Liver (tissue), 9 donors: ENCODE measurements around the gene CYP24A1. TPM values are rescaled to one million over a fixed set of nuclear protein-coding genes. Genes with fewer than 3 reads are reported as not detected.

ENCODE experiments used
- DNase-seq: peaks from one replicate; pipeline ENCODE4 v3.0.0-alpha.2; 2017; ENCODE audit warnings: low spot score
- H3K27ac ChIP-seq, 2 donors: one replicate each; pipeline ENCODE4 v1.7.0; 2013; ENCODE audit warnings: inconsistent platforms in 2 of 2, low read length in 2 of 2, control low read depth in 1 of 2, low read depth in 1 of 2, mild to moderate bottlenecking in 1 of 2
- H3K27me3 ChIP-seq, 4 donors: one replicate each; pipeline versions ENCODE4 v1.6.1 to v1.7.0; 2013; ENCODE audit warnings: low read length in 3 of 4, inconsistent platforms in 1 of 4, mild to moderate bottlenecking in 1 of 4, moderate library complexity in 1 of 4; ENCODE audit not compliant: control insufficient read depth in 4 of 4, insufficient read depth in 4 of 4
- H3K36me3 ChIP-seq, 4 donors: one replicate each; pipeline versions ENCODE4 v1.6.1 to v1.7.0; 2013; ENCODE audit warnings: low read length in 3 of 4, mild to moderate bottlenecking in 3 of 4, low read depth in 1 of 4, moderate library complexity in 1 of 4; ENCODE audit not compliant: control insufficient read depth in 4 of 4, insufficient read depth in 3 of 4
- H3K4me1 ChIP-seq, 4 donors: one replicate each; pipeline versions ENCODE4 v1.6.1 to v1.7.0; 2013; ENCODE audit warnings: low read length in 3 of 4, mild to moderate bottlenecking in 3 of 4, moderate library complexity in 1 of 4; ENCODE audit not compliant: control insufficient read depth in 4 of 4, insufficient read depth in 4 of 4
- H3K4me3 ChIP-seq, 3 donors: one replicate each; pipeline versions ENCODE4 v1.6.1 to v1.7.0; 2013; ENCODE audit warnings: low read length in 3 of 3, control low read depth in 1 of 3, low read depth in 1 of 3, mild to moderate bottlenecking in 1 of 3
- H3K9ac ChIP-seq, 2 donors: one replicate each; pipeline ENCODE4 v1.7.0; 2013; ENCODE audit warnings: low read length in 2 of 2, mild to moderate bottlenecking in 2 of 2, moderate library complexity in 2 of 2, control low read depth in 1 of 2, low read depth in 1 of 2
- H3K9me3 ChIP-seq, 4 donors: one replicate each; pipeline versions ENCODE4 v1.6.1 to v1.7.0; 2013; ENCODE audit warnings: low read length in 3 of 4; ENCODE audit not compliant: control insufficient read depth in 4 of 4
- ATF3 ChIP-seq: IDR thresholded peaks from 2 replicates; pipeline ENCODE4 v1.6.1; 2016; ENCODE audit warnings: antibody characterized with exemption
- CTCF ChIP-seq: fragments of 150-350 bp; IDR thresholded peaks from 2 replicates; pipeline ENCODE4 v1.5.1; 2017; ENCODE audit warnings: improper control_type of control experiment, low read depth, low read length; ENCODE audit not compliant: missing input control
- FOXA1 ChIP-seq: IDR thresholded peaks from 2 replicates; pipeline ENCODE4 v1.6.1; 2016; ENCODE audit warnings: antibody characterized with exemption
- FOXA2 ChIP-seq: IDR thresholded peaks from 2 replicates; pipeline ENCODE4 v1.6.1; 2016; ENCODE audit warnings: antibody characterized with exemption
- GABPA ChIP-seq, 2 donors: IDR thresholded peaks in 1 of 2; conservative IDR thresholded peaks in 1 of 2; 2 replicates each; pipeline ENCODE4 v1.6.1; 2016; ENCODE audit warnings: antibody characterized with exemption in 2 of 2, mild to moderate bottlenecking in 1 of 2, moderate library complexity in 1 of 2
- HNF4A ChIP-seq, 2 donors: conservative IDR thresholded peaks; 2 replicates each; pipeline ENCODE4 v1.6.1; 2016; ENCODE audit warnings: antibody characterized with exemption in 2 of 2, mild to moderate bottlenecking in 2 of 2
- HNF4G ChIP-seq: IDR thresholded peaks from 2 replicates; pipeline ENCODE4 v1.6.1; 2016; ENCODE audit warnings: antibody characterized with exemption
- NR2F2 ChIP-seq: IDR thresholded peaks from 2 replicates; pipeline ENCODE4 v1.6.1; 2016; ENCODE audit warnings: antibody characterized with exemption
- RAD21 ChIP-seq, 2 donors: IDR thresholded peaks; 2 replicates each; pipeline ENCODE4 v1.6.1; 2016; ENCODE audit warnings: antibody characterized with exemption in 2 of 2, mild to moderate bottlenecking in 2 of 2
- REST ChIP-seq: IDR thresholded peaks from 2 replicates; pipeline ENCODE4 v1.6.1; 2016; ENCODE audit warnings: antibody characterized with exemption, mild to moderate bottlenecking
- RXRA ChIP-seq, 2 donors: IDR thresholded peaks; 2 replicates each; pipeline ENCODE4 v1.6.1; 2017 to 2018; ENCODE audit warnings: antibody characterized with exemption in 2 of 2, mild to moderate bottlenecking in 1 of 2
- TAF1 ChIP-seq: conservative IDR thresholded peaks from 2 replicates; pipeline ENCODE4 v1.6.1; 2016; ENCODE audit warnings: antibody characterized with exemption, mild to moderate bottlenecking
- YY1 ChIP-seq: IDR thresholded peaks from 2 replicates; pipeline ENCODE4 v1.6.1; 2016; ENCODE audit warnings: antibody characterized with exemption, mild to moderate bottlenecking
- WGBS: extraction: QIAGEN DNeasy Blood & Tissue Kit; methylation state at CpG from one replicate; pipeline ENCODE4 v1.1.7; 2013; 5-methylcytosine and 5-hydroxymethylcytosine counted together
- polyA plus RNA-seq, 2 donors: library from polyadenylated mRNA; stranded (reverse) in 1 of 2; unstranded in 1 of 2; fragments of 200-250 nt in 1 of 2; fragments of >200 nt in 1 of 2; fragmentation: Nextera tagmentation in 1 of 2; extraction: Ambion mirVana in 1 of 2; gene quantifications; one replicate each; pipeline versions ENCODE4 v1.2.1 to v1.2.3, GENCODE V29; 2013 to 2015
- total RNA-seq, 2 donors: library from RNA; depleted of rRNA; stranded (reverse); fragments of >200 nt; gene quantifications; one replicate each; pipeline ENCODE4 v1.2.3, GENCODE V29; 2014
- donor health status: healthy.
- donor health status: healthy.
- donor health status: healthy.
- donor health status: healthy.
- donor health status: healthy.

The CYP24A1 gene
- total and polyA plus RNA-seq, 4 donors: not detected

GRCh38 chr20:54199283-54199682 is 25.5 kb upstream of the CYP24A1 start:
- Histone ChIP-seq H3K9ac (no peak overlapping the region), H3K27me3 (no peaks in the 10 kb centered on the region), H3K9me3 (no peaks in the 10 kb centered on the region), H3K27ac (no peak overlapping the region), H3K4me3 (no peak overlapping the region), H3K4me1 (no peaks in the 10 kb centered on the region), H3K36me3 (no peaks in the 10 kb centered on the region)
- 69% methylated on average over 6 of the region's 6 CpGs for WGBS
- no peak for DNase-seq
- TF ChIP-seq RAD21 (IDR thresholded peaks at IDR 0.05): no peak
- TF ChIP-seq YY1: no peak
- no peak for TF ChIP-seq GABPA (IDR thresholded peaks at IDR 0.05 in 1 of 2, conservative IDR thresholded peaks at IDR 0.05 in 1 of 2)

GRCh38 chr20:54197621-54198604 is 24.1 kb upstream of the CYP24A1 start:
- no peaks in the 10 kb centered on the region for H3K36me3 ChIP-seq
- TF ChIP-seq RXRA (IDR thresholded peaks at IDR 0.05) (peak; percentile 44 to 69), CTCF (peak; percentile 63), TAF1 (no peak), HNF4A (conservative IDR thresholded peaks at IDR 0.05) (peak; percentile 47 to 60), HNF4G (no peak), NR2F2 (no peak), FOXA2 (peak; percentile 18), ATF3 (no peak), RAD21 (IDR thresholded peaks at IDR 0.05) (peak; percentile 84 to 93), FOXA1 (no peak), REST (no peak)
- H3K4me3 ChIP-seq: no peak overlapping the region
- no peak overlapping the region for H3K9ac ChIP-seq
- H3K27ac ChIP-seq: no peak overlapping the region
- DNase-seq: no peak
- no peaks in the 10 kb centered on the region for H3K9me3 ChIP-seq
- H3K27me3 ChIP-seq: no peaks in the 10 kb centered on the region
- WGBS: 64% methylated on average over 13 of the region's 13 CpGs
- H3K4me1 ChIP-seq: no peaks in the 10 kb centered on the region
